CD8-positive, alpha-beta memory T cell (primary cell): Measurements from ENCODE around the gene EMCN. TPM values are rescaled to one million over a fixed set of nuclear protein-coding genes. Genes with fewer than 3 reads are reported as not detected.
"Not testable (repeated sequence)": the region's sequence is repeated elsewhere in the genome, so short reads cannot be mapped to it uniquely, and the experiment has no call there.

Experiments
- CTCF ChIA-PET: fragments of 350-600 bp; sonication (Branson Sonifier 250); formaldehyde crosslinking; loops from one replicate; lab custom pipeline; 2021; ENCODE audit warnings: antibody characterized with exemption; lab: Charles Lee
- POLR2A ChIA-PET: fragments of 350-600 bp; sonication (Branson Sonifier 250); formaldehyde crosslinking; loops from one replicate; lab custom pipeline; 2021; ENCODE audit warnings: antibody characterized with exemption; lab: Charles Lee
- DNase-seq, 5 donors: peaks; one replicate each; pipeline versions ENCODE4 v3.0.0 to v3.0.0-alpha.2; 2020 to 2022; ENCODE audit warnings: mixed read lengths in 1 of 5
- H3K27ac ChIP-seq: one replicate; pipeline ENCODE4 v1.7.0; 2013; ENCODE audit warnings: low read depth, mild to moderate bottlenecking, low read length, moderate library complexity
- H3K27me3 ChIP-seq: 2 replicates; pipeline ENCODE4 v1.7.0; 2013; ENCODE audit warnings: low read length, mild to moderate bottlenecking; ENCODE audit not compliant: insufficient read depth, poor library complexity, severe bottlenecking
- H3K36me3 ChIP-seq: 2 replicates; pipeline ENCODE4 v1.7.0; 2013; ENCODE audit warnings: mild to moderate bottlenecking, low read length, moderate library complexity; ENCODE audit not compliant: insufficient read depth
- H3K4me1 ChIP-seq: 2 replicates; pipeline ENCODE4 v1.7.0; 2013; ENCODE audit warnings: mild to moderate bottlenecking, low read length, moderate library complexity; ENCODE audit not compliant: insufficient read depth
- H3K4me3 ChIP-seq: 2 replicates; pipeline ENCODE4 v1.7.0; 2013; ENCODE audit warnings: mild to moderate bottlenecking, low read length
- H3K9me3 ChIP-seq: 2 replicates; pipeline ENCODE4 v1.7.0; 2013; ENCODE audit warnings: mild to moderate bottlenecking, low read length
- H3K27ac Mint-ChIP-seq, 8 donors: one replicate each; pipeline ENCODE4 v1.8.0; 2020 to 2021; ENCODE audit warnings: mixed read lengths in 8 of 8, mild to moderate bottlenecking in 6 of 8, inconsistent platforms in 3 of 8, moderate library complexity in 3 of 8
- H3K27me3 Mint-ChIP-seq, 2 donors: one replicate each; pipeline ENCODE4 v1.8.0; 2020 to 2021; ENCODE audit warnings: mixed read lengths in 2 of 2, mild to moderate bottlenecking in 1 of 2, moderate library complexity in 1 of 2
- H3K36me3 Mint-ChIP-seq, 3 donors: one replicate each; pipeline ENCODE4 v1.8.0; 2020 to 2021; ENCODE audit warnings: mixed read lengths in 3 of 3, inconsistent platforms in 1 of 3, mild to moderate bottlenecking in 1 of 3
- H3K4me1 Mint-ChIP-seq, 3 donors: one replicate each; pipeline ENCODE4 v1.8.0; 2020 to 2021; ENCODE audit warnings: mixed read lengths in 3 of 3, inconsistent platforms in 1 of 3, mild to moderate bottlenecking in 1 of 3
- H3K4me3 Mint-ChIP-seq, 7 donors: one replicate each; pipeline ENCODE4 v1.8.0; 2020 to 2021; ENCODE audit warnings: mixed read lengths in 7 of 7, mild to moderate bottlenecking in 6 of 7, moderate library complexity in 4 of 7, inconsistent platforms in 2 of 7
- H3K9me3 Mint-ChIP-seq, 5 donors: one replicate each; pipeline ENCODE4 v1.8.0; 2020 to 2022; ENCODE audit warnings: mixed read lengths in 5 of 5, mild to moderate bottlenecking in 3 of 5, moderate library complexity in 2 of 5, inconsistent platforms in 1 of 5
- polyA plus RNA-seq: library from polyadenylated mRNA; unstranded; fragments of 300-500 nt; fragmentation: Illumina TruSeq; gene quantifications from one replicate; pipeline ENCODE4 v1.2.3, GENCODE V29; 2021
- total RNA-seq, 2 experiments: library from RNA; stranded (reverse); gene quantifications; one replicate each; pipeline ENCODE4 v1.2.3, GENCODE V29; 2021

Gene EMCN
- total and polyA plus RNA-seq, 3 experiments from 2014 or later = not detected

DNA sequence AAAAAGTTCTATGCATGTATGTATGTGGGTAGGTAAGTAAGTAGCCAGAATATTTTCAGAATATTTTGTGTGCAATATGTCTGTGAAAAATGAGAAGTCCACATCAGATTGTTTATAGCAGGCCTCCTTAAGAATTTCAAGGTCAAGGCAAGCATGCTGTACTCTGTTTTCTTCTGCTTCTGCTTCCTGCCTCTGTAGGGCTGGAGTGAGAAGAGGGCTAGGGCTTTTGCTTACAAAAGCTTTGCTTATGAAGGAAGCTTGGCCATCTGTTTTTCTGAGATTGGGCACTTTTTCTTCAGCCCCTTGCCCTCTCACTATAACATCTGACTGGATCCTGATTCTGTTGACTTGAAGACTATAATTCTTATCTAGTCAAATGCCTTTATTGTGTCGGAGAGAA is 150.4 kb downstream of the EMCN start:
- POLR2A ChIA-PET = no interaction called here
- H3K27me3 ChIP-seq = no peaks in the 10 kb centered on the region
- Mint-ChIP-seq H3K9me3 (no peaks in the 10 kb centered on the region), H3K4me1 (no peaks in the 10 kb centered on the region), H3K36me3 (no peaks in the 10 kb centered on the region), H3K4me3 (no peak overlapping the region), H3K27me3 (peaks cover 2 to 3% of the 10 kb centered on the region in 2 donors), H3K27ac (no peak overlapping the region)
- H3K36me3 ChIP-seq = no peaks in the 10 kb centered on the region
- H3K27ac ChIP-seq = no peak overlapping the region
- DNase-seq = no peak
- H3K4me1 ChIP-seq = no peaks in the 10 kb centered on the region
- H3K4me3 ChIP-seq = no peak overlapping the region
- CTCF ChIA-PET = no interaction called here
- no peaks in the 10 kb centered on the region for H3K9me3 ChIP-seq

GRCh38 chr4:100366213-100366612 is 151.6 kb downstream of the EMCN start:
- Mint-ChIP-seq H3K4me1 (no peaks in the 10 kb centered on the region), H3K36me3 (no peaks in the 10 kb centered on the region), H3K4me3 (no peak overlapping the region), H3K27ac (no peak overlapping the region), H3K9me3 (no peaks in the 10 kb centered on the region), H3K27me3 (peaks cover 2 to 3% of the 10 kb centered on the region in 2 donors)
- POLR2A ChIA-PET = no interaction called here
- no peak for DNase-seq
- Histone ChIP-seq H3K36me3 (no peaks in the 10 kb centered on the region), H3K9me3 (no peaks in the 10 kb centered on the region), H3K27me3 (no peaks in the 10 kb centered on the region), H3K4me1 (no peaks in the 10 kb centered on the region), H3K4me3 (no peak overlapping the region), H3K27ac (no peak overlapping the region)
- CTCF ChIA-PET = no interaction called here

- Histone ChIP-seq H3K27ac (no peak overlapping the region), H3K4me3 (no peak overlapping the region), H3K4me1 (no peaks in the 10 kb centered on the region), H3K27me3 (no peaks in the 10 kb centered on the region), H3K36me3 (no peaks in the 10 kb centered on the region), H3K9me3 (no peaks in the 10 kb centered on the region)
- DNase-seq = no peak
- ChIA-PET CTCF (interaction anchor here (1.2 kb wide), 1 partner anchor 29 kb away, joined by 3 read pairs; no protein-coding TSS in a partner anchor), POLR2A (no interaction called here)
- H3K27ac Mint-ChIP-seq = no peak overlapping the region
- no peak overlapping the region for H3K4me3 Mint-ChIP-seq
- H3K9me3 Mint-ChIP-seq = peaks cover 0 to 16% (median 3%) of the 10 kb centered on the region in 5 donors
- no peaks in the 10 kb centered on the region for H3K4me1 Mint-ChIP-seq
- H3K36me3 Mint-ChIP-seq = no peaks in the 10 kb centered on the region
- H3K27me3 Mint-ChIP-seq = peaks cover 6% of the 10 kb centered on the region in 2 donors
These were observed 155.5 kb downstream of the EMCN start for GRCh38 chr4:100362366-100362765.

DNA sequence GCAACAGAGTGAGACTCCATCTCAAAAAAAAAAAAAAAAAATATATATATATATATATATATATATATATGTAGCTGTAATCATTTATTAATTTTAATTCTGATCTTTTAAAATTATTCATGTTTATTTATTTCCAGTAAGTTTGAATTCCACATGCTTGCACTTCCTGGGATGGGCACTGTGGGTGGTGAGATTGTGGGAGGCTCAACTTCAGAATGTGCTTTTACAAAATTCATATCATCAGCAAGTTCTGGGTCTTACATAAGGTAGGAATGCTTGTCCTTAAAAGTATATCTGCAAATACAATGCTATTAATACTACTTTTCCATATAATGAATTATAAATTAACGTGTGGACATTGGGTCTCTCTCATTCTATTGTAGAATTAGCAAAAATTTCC is 156.5 kb downstream of the EMCN start:
- Histone ChIP-seq H3K27ac (no peak overlapping the region), H3K27me3 (no peaks in the 10 kb centered on the region), H3K36me3 (no peaks in the 10 kb centered on the region), H3K9me3 (no peaks in the 10 kb centered on the region), H3K4me1 (no peaks in the 10 kb centered on the region), H3K4me3 (no peak overlapping the region)
- Mint-ChIP-seq H3K27me3 (peaks cover 6% of the 10 kb centered on the region in 2 donors), H3K4me3 (no peak overlapping the region), H3K27ac (no peak overlapping the region), H3K4me1 (no peaks in the 10 kb centered on the region), H3K9me3 (peaks cover 0 to 18% (median 6%) of the 10 kb centered on the region in 5 donors), H3K36me3 (no peaks in the 10 kb centered on the region)
- CTCF ChIA-PET = no interaction called here
- POLR2A ChIA-PET = no interaction called here
- no peak for DNase-seq

- Mint-ChIP-seq H3K36me3 (no peaks in the 10 kb centered on the region), H3K4me1 (no peaks in the 10 kb centered on the region), H3K27ac (no peak overlapping the region), H3K9me3 (peaks cover 0 to 18% (median 6%) of the 10 kb centered on the region in 5 donors), H3K4me3 (no peak overlapping the region), H3K27me3 (peaks cover 3 to 6% of the 10 kb centered on the region in 2 donors)
- H3K4me3 ChIP-seq = no peak overlapping the region
- ChIA-PET CTCF (no interaction called here), POLR2A (no interaction called here)
- H3K36me3 ChIP-seq = no peaks in the 10 kb centered on the region
- no peaks in the 10 kb centered on the region for H3K4me1 ChIP-seq
- DNase-seq = no peak
- H3K9me3 ChIP-seq = no peaks in the 10 kb centered on the region
- H3K27ac ChIP-seq = no peak overlapping the region
- no peaks in the 10 kb centered on the region for H3K27me3 ChIP-seq
These were observed 157.6 kb downstream of the EMCN start for GRCh38 chr4:100360211-100360610.

DNA sequence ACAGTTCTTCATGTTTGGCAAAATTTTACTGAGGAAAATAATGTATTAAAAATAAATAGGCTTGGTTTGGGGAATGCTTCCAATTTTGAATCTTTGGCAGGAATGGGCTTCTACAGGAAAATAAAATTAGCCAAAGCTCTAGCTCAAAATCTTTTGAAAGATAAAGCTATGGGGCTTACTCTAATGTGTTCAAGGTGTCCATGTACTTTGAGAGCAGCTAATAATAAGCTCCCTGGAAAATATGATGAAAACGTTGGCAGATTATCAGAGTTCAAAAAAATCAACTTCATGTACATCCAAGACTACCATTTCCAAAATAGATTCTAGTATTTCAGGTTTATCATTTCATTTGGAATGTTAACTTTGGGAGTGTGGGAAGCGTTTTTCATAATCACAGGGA is 158.4 kb downstream of the EMCN start:
- CTCF ChIA-PET = no interaction called here
- Mint-ChIP-seq H3K9me3 (peaks cover 0 to 18% (median 6%) of the 10 kb centered on the region in 5 donors), H3K27ac (no peak overlapping the region), H3K27me3 (peaks cover 3 to 6% of the 10 kb centered on the region in 2 donors), H3K36me3 (no peaks in the 10 kb centered on the region), H3K4me1 (no peaks in the 10 kb centered on the region), H3K4me3 (no peak overlapping the region)
- DNase-seq = no peak
- Histone ChIP-seq H3K4me1 (no peaks in the 10 kb centered on the region), H3K27me3 (no peaks in the 10 kb centered on the region), H3K27ac (no peak overlapping the region), H3K36me3 (no peaks in the 10 kb centered on the region), H3K9me3 (no peaks in the 10 kb centered on the region), H3K4me3 (no peak overlapping the region)
- POLR2A ChIA-PET = no interaction called here

DNA sequence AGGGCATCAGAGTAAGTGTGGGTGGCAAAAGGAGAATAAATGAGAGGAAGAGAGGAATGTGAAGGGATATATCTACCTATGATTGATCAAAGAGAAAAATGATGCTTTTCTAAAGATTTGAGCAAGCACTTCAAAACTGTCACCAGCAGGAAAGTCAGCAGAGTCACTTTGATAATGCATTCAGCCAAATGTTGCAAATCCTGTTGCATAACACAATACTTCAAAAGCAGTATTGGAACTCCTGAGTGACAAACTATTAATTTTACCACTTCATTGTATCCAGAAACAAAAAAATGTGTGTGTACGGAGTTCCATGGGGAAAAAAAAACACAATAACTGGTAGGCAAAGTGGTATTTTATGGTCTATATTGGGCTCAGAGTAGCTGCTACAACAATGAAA is 160.3 kb downstream of the EMCN start:
- peaks cover 0 to 18% (median 6%) of the 10 kb centered on the region in 5 donors for H3K9me3 Mint-ChIP-seq
- Histone ChIP-seq H3K27me3 (no peaks in the 10 kb centered on the region), H3K36me3 (no peaks in the 10 kb centered on the region), H3K9me3 (no peaks in the 10 kb centered on the region), H3K4me3 (no peak overlapping the region), H3K4me1 (no peaks in the 10 kb centered on the region), H3K27ac (no peak overlapping the region)
- DNase-seq = no peak
- no peak overlapping the region for H3K4me3 Mint-ChIP-seq
- no peak overlapping the region for H3K27ac Mint-ChIP-seq
- no peaks in the 10 kb centered on the region for H3K4me1 Mint-ChIP-seq
- CTCF ChIA-PET = no interaction called here
- POLR2A ChIA-PET = no interaction called here
- peaks cover 3 to 6% of the 10 kb centered on the region in 2 donors for H3K27me3 Mint-ChIP-seq
- no peaks in the 10 kb centered on the region for H3K36me3 Mint-ChIP-seq

DNA sequence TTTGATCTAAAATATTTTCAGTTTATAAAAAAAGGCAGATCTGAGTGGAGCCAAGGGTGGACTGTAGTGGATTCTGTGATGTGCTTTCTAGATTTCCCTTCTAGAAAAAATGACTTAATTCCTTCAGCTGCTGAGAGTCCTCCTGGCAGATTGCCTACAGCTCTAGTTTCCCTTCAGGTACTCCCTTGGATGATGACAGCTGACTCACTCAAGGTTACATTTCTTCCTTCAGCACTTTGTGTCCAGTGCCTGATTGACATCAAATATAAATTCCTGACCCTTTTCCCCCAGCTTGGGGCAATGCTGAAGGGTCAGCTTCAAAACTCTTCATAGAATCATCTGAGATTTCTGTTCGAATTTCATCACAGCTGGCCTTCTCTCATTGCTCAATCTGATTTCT is 161.7 kb downstream of the EMCN start:
- H3K4me3 ChIP-seq = no peak overlapping the region
- no peaks in the 10 kb centered on the region for H3K4me1 ChIP-seq
- Mint-ChIP-seq H3K4me1 (no peaks in the 10 kb centered on the region), H3K36me3 (peaks cover 0 to 3% (median 0%) of the 10 kb centered on the region in 3 donors), H3K27ac (no peak overlapping the region), H3K9me3 (peaks cover 3 to 18% (median 6%) of the 10 kb centered on the region in 5 donors), H3K4me3 (no peak overlapping the region), H3K27me3 (peaks cover 3 to 8% of the 10 kb centered on the region in 2 donors)
- ChIA-PET POLR2A (no interaction called here), CTCF (no interaction called here)
- H3K27me3 ChIP-seq = no peaks in the 10 kb centered on the region
- no peak overlapping the region for H3K27ac ChIP-seq
- no peak for DNase-seq
- H3K36me3 ChIP-seq = no peaks in the 10 kb centered on the region
- no peaks in the 10 kb centered on the region for H3K9me3 ChIP-seq

- CTCF ChIA-PET, H3K4me3 ChIP-seq, H3K4me1 ChIP-seq, H3K4me1 Mint-ChIP-seq, H3K36me3 ChIP-seq, DNase-seq, H3K9me3 ChIP-seq, H3K36me3 Mint-ChIP-seq, H3K27ac ChIP-seq, H3K9me3 Mint-ChIP-seq, H3K27me3 Mint-ChIP-seq, H3K27me3 ChIP-seq, POLR2A ChIA-PET, H3K27ac Mint-ChIP-seq, H3K4me3 Mint-ChIP-seq: not testable (repeated sequence)
These were observed 165.5 kb downstream of the EMCN start for GRCh38 chr4:100352352-100352751.
